ENCODE measurements around the gene MGAT3. TPM values are rescaled to one million over a fixed set of nuclear protein-coding genes. Genes with fewer than 3 reads are reported as not detected.

MGAT3 gene
- total and polyA plus RNA-seq, 2 donors (not counting 3 experiments of a cell fraction or from before 2014, with no cell fraction given) = not detected

DNA sequence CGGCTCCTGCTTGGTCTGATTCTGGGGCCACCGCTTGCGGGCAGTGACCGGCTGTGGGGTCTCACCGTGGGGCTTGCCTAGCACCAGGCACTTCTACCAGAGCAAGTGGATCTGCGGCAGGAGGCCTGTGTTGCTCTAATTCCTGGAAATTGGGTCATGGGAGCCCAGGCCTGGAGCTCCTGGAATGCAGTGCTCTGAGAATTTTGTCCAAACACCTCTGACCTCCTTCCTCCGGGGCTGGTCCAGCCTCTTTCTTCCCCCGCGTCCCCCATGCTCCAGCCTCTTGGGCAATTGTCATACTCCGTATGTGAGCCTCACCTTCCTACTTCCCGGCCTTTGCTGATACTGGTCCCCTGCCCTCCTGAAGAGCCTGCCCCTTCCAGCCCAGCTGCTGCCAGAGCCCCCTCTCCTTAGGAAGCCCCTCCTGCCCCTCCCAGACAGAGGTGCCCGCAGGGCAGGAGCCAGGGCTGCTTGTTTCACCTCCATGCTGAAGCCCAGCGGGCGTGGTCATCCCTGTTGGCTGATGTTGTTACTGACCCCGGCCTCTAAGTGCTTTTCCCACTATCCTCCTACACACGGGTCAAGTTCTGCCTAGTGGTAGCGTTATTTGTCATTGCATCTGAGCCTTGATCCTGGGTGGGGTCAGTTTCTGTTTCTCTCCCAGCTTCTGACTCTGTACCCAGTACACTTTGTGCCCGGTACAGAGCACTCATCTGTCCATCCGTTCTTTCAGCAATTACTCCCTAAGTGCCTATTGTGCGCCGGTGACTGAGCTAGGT, 9.6 kb downstream of the MGAT3 start:
- H3K79me2 ChIP-seq (ENCODE audit: control insufficient read depth, insufficient read depth, low read length) = no peaks in the 10 kb centered on the region
- intact Hi-C loops (cut with micrococcal nuclease) = no loop called here
- DNase-seq (ENCODE audit: low read depth, low spot score) (no peak), FAIRE-seq (no peak)
- no peaks in the 10 kb centered on the region for H3K36me3 ChIP-seq (ENCODE audit: control insufficient read depth in 2 of 2, extremely low read depth in 1 of 2, insufficient read depth in 2 of 2, low read length in 2 of 2)
- TF ChIP-seq MAX (IDR thresholded peaks at IDR 0.05; ENCODE audit: insufficient read depth, insufficient read length) (no peak), POLR2AphosphoS5 (IDR thresholded peaks at IDR 0.05; ENCODE audit: insufficient read depth, low read depth, low read length) (no peak), CTCF (IDR thresholded peaks at IDR 0.05; ENCODE audit: extremely low read depth in 1 of 2, insufficient read depth in 1 of 2, low read depth in 1 of 2, low read length in 2 of 2) (no peak), JUN (IDR thresholded peaks at IDR 0.05; ENCODE audit: borderline replicate concordance, insufficient read depth, insufficient read length, low read depth) (no peak), GATA2 (IDR thresholded peaks at IDR 0.05; ENCODE audit: insufficient read depth, insufficient read length, low read depth, low read length) (no peak), FOS (IDR thresholded peaks at IDR 0.05; ENCODE audit: borderline replicate concordance, insufficient read depth, low read length) (no peak), POLR2A (IDR thresholded peaks at IDR 0.05; ENCODE audit: low read depth, low read length) (no peak), MYC (IDR thresholded peaks at IDR 0.05; ENCODE audit: low read depth, low read length) (no peak), EZH2 (IDR thresholded peaks at IDR 0.05; ENCODE audit: borderline replicate concordance, low read depth, low read length, severe bottlenecking) (no peak)
- dilution Hi-C loops (cut with MboI; ENCODE audit: extremely low pct_ligation_motif_present, low sequenced_read_pairs) = no loop called here
- H3K4me1 ChIP-seq (ENCODE audit: control insufficient read depth, extremely low read depth, insufficient read depth, low read length) = no peaks in the 10 kb centered on the region
- no peaks in the 10 kb centered on the region for H4K20me1 ChIP-seq (replicated peaks; ENCODE audit: control insufficient read depth, extremely low read depth, insufficient read depth, low read length)
- H3K9ac ChIP-seq (replicated peaks; ENCODE audit: extremely low read depth, insufficient read depth, low read length) = no peak overlapping the region
- POLR2A ChIA-PET = no interaction called here
- no peak overlapping the region for H2AFZ ChIP-seq (ENCODE audit: low read depth, low read length)
- BruUV-seq (replicated peaks) = no TSS peak
- H3K9me1 ChIP-seq (replicated peaks; ENCODE audit: control insufficient read depth, extremely low read depth, insufficient read depth, low read length) = no peaks in the 10 kb centered on the region
- CTCF ChIA-PET = interaction anchor here (1.0 to 1.4 kb wide), 2 partner anchors 9 to 16 kb away, joined by 3 read pairs; no protein-coding TSS in a partner anchor
- no peak overlapping the region for H3K4me2 ChIP-seq (ENCODE audit: insufficient read depth, low read length)
- H3K27ac ChIP-seq (ENCODE audit: insufficient read depth, low read depth, low read length) = no peak overlapping the region
- no peaks in the 10 kb centered on the region for H3K27me3 ChIP-seq (ENCODE audit: control insufficient read depth in 2 of 2, insufficient read depth in 2 of 2, low read length in 2 of 2)
- no peaks in the 10 kb centered on the region for H3K9me3 ChIP-seq (replicated peaks; ENCODE audit: control insufficient read depth, insufficient read depth, low read length)
- no peak overlapping the region for H3K4me3 ChIP-seq (replicated peaks in 1 of 3; ENCODE audit: insufficient read depth in 1 of 3, low read depth in 1 of 3, low read length in 3 of 3)

Measured in endothelial cell of umbilical vein (primary cell).